Measurements from ENCODE around the gene MYO15B.

Gene MYO15B

GRCh38 chr17:75658237-75658636 lies 70.6 kb downstream of the MYO15B start:
- no peak for DNase-seq (ENCODE audit: low read depth in 3 of 3, low spot score in 1 of 3)

- DNase-seq (ENCODE audit: low read depth in 3 of 3, low spot score in 1 of 3): no peak
Measured at GRCh38 chr17:75661531-75661930, 73.9 kb downstream of the MYO15B start.

- no peak for DNase-seq (ENCODE audit: low read depth in 3 of 3, low spot score in 1 of 3)
Measured at GRCh38 chr17:75662511-75662910, 74.9 kb downstream of the MYO15B start.

- no peak for DNase-seq (ENCODE audit: low read depth in 3 of 3, low spot score in 1 of 3)
Measured at GRCh38 chr17:75664099-75664549, 76.5 kb downstream of the MYO15B start.

GRCh38 chr17:75665981-75666380 lies 78.4 kb downstream of the MYO15B start:
- no peak for DNase-seq (ENCODE audit: low read depth in 3 of 3, low spot score in 1 of 3)

- peak; percentile 94 to 97 (median 95) for DNase-seq (ENCODE audit: low read depth in 3 of 3, low spot score in 1 of 3)
Measured at GRCh38 chr17:75666959-75667790, 79.6 kb downstream of the MYO15B start, which contains the start of the genes RECQL5 and SAP30BP. Gene RECQL5 (minus strand): TSS chr17:75667154. CDS start chr17:75666557, 597 bp downstream. Gene SAP30BP (plus strand): TSS chr17:75667338. CDS start chr17:75667373, 35 bp downstream.

GRCh38 chr17:75667825-75668224 lies 80.2 kb downstream of the MYO15B start:
- no peak for DNase-seq (ENCODE audit: low read depth in 3 of 3, low spot score in 1 of 3)

GRCh38 chr17:75668489-75668888 lies 80.9 kb downstream of the MYO15B start:
- no peak for DNase-seq (ENCODE audit: low read depth in 3 of 3, low spot score in 1 of 3)

- DNase-seq (ENCODE audit: low read depth in 3 of 3, low spot score in 1 of 3): no peak
Measured at GRCh38 chr17:75670868-75671267, 83.3 kb downstream of the MYO15B start.

- DNase-seq (ENCODE audit: low read depth in 3 of 3, low spot score in 1 of 3): no peak
Measured at GRCh38 chr17:75672011-75672410, 84.4 kb downstream of the MYO15B start.

GRCh38 chr17:75673487-75673886 lies 85.9 kb downstream of the MYO15B start:
- DNase-seq (ENCODE audit: low read depth in 3 of 3, low spot score in 1 of 3): no peak

Measured in stimulated activated CD4-positive, alpha-beta T cell treated with anti-CD3 and anti-CD28 coated beads, TNF-alpha, amount 100 ng/mL, for 1 hour (primary cell).